GM12873 (cell line): ENCODE data around the gene CRYGC.

Experiments used
- TF ChIP-seq, protein P1 (sequence below): IDR thresholded peaks from 2 replicates; pipeline ENCODE4 v1.5.1; 2012; ENCODE audit warnings: low read depth, mild to moderate bottlenecking, moderate library complexity, low read length, control low read depth; ENCODE audit not compliant: insufficient read depth; ENCODE audit errors: missing control alignments

Gene CRYGC

DNA sequence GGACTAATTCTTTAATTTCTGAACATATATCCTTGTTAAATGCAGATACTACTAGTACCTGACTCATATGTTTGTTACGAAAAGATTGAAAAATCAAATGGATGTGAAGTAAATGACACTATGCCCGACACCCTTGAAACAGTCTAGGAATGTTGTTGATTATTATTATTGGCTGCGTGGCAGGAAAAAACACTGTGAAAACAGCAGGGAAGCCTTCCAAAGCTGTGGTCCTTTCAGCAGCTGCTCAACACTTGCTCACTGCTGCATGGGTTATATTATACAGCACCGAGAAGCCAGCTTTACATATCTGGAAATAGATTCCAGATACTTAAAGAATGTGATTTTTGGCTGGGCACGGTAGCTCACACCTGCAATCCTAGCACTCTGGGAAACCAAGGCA, 31.8 kb downstream of the CRYGC start:
- TF ChIP-seq, protein P1, sequence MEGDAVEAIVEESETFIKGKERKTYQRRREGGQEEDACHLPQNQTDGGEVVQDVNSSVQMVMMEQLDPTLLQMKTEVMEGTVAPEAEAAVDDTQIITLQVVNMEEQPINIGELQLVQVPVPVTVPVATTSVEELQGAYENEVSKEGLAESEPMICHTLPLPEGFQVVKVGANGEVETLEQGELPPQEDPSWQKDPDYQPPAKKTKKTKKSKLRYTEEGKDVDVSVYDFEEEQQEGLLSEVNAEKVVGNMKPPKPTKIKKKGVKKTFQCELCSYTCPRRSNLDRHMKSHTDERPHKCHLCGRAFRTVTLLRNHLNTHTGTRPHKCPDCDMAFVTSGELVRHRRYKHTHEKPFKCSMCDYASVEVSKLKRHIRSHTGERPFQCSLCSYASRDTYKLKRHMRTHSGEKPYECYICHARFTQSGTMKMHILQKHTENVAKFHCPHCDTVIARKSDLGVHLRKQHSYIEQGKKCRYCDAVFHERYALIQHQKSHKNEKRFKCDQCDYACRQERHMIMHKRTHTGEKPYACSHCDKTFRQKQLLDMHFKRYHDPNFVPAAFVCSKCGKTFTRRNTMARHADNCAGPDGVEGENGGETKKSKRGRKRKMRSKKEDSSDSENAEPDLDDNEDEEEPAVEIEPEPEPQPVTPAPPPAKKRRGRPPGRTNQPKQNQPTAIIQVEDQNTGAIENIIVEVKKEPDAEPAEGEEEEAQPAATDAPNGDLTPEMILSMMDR = no peak

DNA sequence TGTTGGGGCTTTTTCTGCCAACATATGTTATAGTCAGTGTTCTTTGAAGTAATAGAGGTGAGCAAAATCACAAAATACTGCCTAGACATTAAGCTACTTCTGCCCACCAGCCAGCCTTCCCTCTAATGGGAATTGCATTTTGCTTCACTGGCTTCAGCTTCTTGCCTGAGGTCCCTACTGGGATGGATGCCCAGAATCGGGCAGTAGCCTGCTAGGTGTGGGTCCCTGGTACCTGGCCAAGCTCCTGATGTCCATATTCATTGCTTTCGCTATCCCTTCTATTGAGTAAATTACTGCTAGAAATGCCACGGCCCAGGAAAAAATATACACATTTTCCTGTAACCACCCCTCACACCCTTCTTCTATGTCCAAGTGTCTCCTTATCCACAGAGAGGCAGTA, 32.3 kb downstream of the CRYGC start:
- TF ChIP-seq, protein P1 = no peak

DNA sequence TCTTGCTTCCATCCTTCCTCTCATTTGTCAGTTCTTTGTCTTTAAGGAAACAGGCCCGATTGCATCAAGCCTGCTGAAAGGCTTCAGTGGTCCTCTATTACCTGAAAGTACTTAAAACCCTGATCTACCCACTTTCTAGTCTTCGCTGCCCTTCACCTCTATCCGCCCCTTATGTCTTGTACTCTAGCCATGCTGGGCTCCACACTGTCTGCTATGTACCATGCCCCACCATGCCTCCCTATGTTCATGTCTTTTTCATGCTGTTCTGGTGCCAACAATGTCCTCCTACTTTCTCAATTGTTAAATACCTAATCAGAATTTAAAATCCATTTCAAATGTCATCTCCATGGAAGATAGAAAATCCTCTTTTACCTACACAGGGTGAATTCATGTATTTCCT, 33.5 kb downstream of the CRYGC start:
- TF ChIP-seq, protein P1 = no peak

DNA sequence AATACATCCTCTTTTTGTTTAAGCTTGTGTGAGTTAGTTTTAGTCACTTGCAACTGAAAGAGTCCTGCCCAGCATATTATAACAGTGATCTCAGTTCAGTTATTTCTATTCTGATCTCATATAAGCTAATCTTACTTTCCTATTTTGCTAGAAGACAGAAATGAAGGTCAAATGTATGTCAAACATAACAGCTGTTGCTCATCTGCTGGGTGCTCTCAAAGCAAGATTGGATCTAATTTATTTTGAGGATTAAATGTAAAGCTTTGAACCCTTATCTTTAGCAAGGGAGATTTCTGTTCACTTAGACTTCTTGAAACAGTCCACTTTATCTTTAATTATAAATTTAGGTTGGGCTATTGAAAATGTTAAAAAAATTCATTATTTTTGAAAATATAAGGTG, 36.5 kb downstream of the CRYGC start:
- TF ChIP-seq, protein P1 = no peak

DNA sequence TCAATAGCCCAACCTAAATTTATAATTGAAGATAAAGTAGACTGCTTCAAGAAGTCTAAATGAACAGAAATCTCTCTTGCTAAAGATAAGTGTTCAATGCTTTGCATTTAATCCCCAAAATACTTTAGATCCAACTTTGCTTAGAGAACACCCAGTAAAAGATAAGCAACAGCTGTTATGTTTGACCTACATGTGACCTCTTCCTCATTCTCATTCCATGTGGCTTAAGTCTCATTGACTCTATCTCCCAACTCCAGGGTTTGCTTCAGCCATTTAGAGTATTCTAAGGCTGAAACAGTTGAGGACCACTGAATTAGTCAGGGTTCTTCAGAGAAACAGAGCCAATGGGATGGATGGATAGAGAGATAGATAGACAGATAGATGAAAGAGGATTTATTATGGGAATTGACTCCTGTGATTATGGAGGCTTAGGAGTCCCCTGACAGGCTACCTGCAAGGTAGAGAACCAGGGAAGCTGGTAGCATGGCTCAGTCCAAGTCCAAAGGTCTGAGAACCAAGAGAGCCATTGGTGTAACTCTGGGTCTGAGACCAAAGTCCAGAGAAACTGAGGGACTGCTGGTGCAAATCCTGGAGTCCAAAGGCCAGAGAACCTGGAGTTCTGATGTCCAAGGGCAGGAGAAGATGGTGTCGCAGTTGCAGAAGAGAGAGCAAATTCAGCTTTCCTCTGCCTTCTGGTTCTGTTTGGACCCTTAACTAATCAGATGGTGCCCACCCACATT, 37.4 kb downstream of the CRYGC start:
- TF ChIP-seq, protein P1 = no peak

DNA sequence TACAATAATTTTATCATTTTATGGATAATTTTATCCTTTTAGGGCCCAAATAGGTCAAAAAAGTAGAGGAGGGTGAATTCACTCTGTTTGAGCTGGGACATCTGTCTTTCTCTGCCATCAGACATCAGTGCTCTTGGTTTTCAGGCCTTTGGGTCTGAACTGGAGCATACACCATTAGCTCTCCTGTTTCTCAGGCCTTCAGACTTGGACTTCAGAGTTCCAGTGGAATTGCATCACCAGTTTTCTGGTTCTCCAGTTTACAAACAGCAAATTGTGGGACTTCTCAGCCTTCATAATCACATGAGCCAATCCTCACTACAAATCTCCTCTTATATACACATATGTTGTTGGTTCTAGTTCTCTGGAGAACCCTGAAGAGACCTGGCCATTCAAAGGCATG, 39.2 kb downstream of the CRYGC start:
- TF ChIP-seq, protein P1 = no peak

DNA sequence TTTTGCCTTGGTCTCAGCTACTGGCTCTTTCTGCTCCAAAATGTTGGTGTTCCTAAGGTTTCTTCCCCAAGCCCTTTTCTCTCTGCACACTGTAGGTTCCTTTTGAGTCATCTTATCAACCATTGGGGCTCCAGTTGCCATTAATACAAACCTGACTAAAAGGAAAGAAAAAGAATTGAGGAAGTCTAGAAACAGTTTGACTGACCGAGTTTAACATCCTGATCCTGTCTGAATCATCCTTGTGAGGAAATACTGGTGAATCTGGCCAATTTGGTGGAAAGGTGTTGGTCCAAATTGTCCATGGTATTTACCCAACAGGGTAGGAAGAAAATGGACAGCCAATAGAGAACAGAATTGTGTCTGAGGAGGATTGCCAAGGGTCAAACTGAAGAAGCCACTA, 43.6 kb downstream of the CRYGC start:
- TF ChIP-seq, protein P1 = no peak

DNA sequence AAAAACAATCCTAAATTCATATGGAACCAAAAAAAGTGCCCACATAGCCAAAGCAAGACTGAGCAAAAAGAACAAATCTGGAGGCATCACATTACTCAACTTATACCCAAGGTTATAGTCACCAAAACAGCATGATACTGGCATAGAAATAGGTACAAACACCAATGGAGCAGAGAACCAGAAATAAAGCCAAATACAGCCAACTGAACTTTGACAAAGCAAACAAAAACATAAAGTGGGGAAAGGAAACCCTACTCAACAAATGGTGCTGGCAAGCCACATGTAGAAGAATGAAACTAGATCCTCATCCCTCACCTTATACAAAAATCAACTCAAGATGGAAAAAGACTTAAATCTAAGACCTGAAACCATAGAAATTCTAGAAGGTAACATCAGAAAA, 45.8 kb downstream of the CRYGC start:
- TF ChIP-seq, protein P1 = no peak
